Natural killer cell (primary cell): ENCODE data around the gene DOCK2. TPM values are rescaled to one million over a fixed set of nuclear protein-coding genes. Genes with fewer than 3 reads are reported as not detected.

Source experiments
- ATAC-seq, 3 donors: fragments of 150-1000 bp in 2 of 3; fragments of 200-7000 bp in 1 of 3; cut with Tn5 transposase; 1 replicate in 1 of 3; 2 replicates in 2 of 3; pipeline ENCODE4 v1.10.0; 2021; ENCODE audit warnings: mild to moderate bottlenecking in 2 of 3, moderate library complexity in 2 of 3
- DNase-seq, 2 donors: peaks; one replicate each; pipeline versions ENCODE4 v3.0.0 to v3.0.0-alpha.2; 2013 to 2021; ENCODE audit warnings: mixed read lengths in 1 of 2
- H3K27ac ChIP-seq: one replicate; pipeline ENCODE4 v1.5.1; 2013; ENCODE audit warnings: mild to moderate bottlenecking, low read length
- H3K27me3 ChIP-seq: one replicate; pipeline ENCODE4 v1.6.1; 2013; ENCODE audit warnings: low read length; ENCODE audit not compliant: control insufficient read depth, insufficient read depth
- H3K36me3 ChIP-seq: one replicate; pipeline ENCODE4 v1.6.1; 2013; ENCODE audit warnings: low read length; ENCODE audit not compliant: control insufficient read depth, insufficient read depth
- H3K4me1 ChIP-seq: one replicate; pipeline ENCODE4 v1.6.1; 2013; ENCODE audit warnings: low read length; ENCODE audit not compliant: control insufficient read depth, insufficient read depth
- H3K4me3 ChIP-seq: one replicate; pipeline ENCODE4 v1.5.1; 2013; ENCODE audit warnings: low read length
- H3K9me3 ChIP-seq: one replicate; pipeline ENCODE4 v1.6.1; 2013; ENCODE audit warnings: low read length; ENCODE audit not compliant: control insufficient read depth, insufficient read depth
- H3K27ac Mint-ChIP-seq, 2 donors: one replicate each; pipeline ENCODE4 v1.8.0; 2022; ENCODE audit warnings: mild to moderate bottlenecking in 2 of 2, mixed read lengths in 2 of 2, moderate library complexity in 1 of 2
- H3K27me3 Mint-ChIP-seq, 2 donors: one replicate each; pipeline ENCODE4 v1.8.0; 2022; ENCODE audit warnings: low read depth in 2 of 2, mixed read lengths in 2 of 2
- H3K36me3 Mint-ChIP-seq: one replicate; pipeline ENCODE4 v1.8.0; 2022; ENCODE audit warnings: mixed read lengths
- H3K4me1 Mint-ChIP-seq, 2 donors: one replicate each; pipeline ENCODE4 v1.8.0; 2022; ENCODE audit warnings: mixed read lengths in 2 of 2
- H3K4me3 Mint-ChIP-seq: one replicate; pipeline ENCODE4 v1.8.0; 2022; ENCODE audit warnings: mild to moderate bottlenecking, moderate library complexity, mixed read lengths
- H3K9me3 Mint-ChIP-seq, 2 donors: one replicate each; pipeline ENCODE4 v1.8.0; 2022; ENCODE audit warnings: mixed read lengths in 2 of 2
- CTCF ChIP-seq: fragments of 200-600 bp; IDR thresholded peaks from one replicate; pipeline ENCODE4 v1.8.0; 2022; ENCODE audit warnings: antibody characterized with exemption
- WGBS: methylation state at CpG from one replicate; pipeline ENCODE4 v1.1.7; 2013; ENCODE audit warnings: missing lambda C conversion rate; ENCODE audit not compliant: insufficient coverage; 5-methylcytosine and 5-hydroxymethylcytosine counted together
- intact Hi-C: fragments of 100-400 bp; cut with micrococcal nuclease; formaldehyde crosslinking; loops from one replicate; pipeline ENCODE4 v1.14.2; 2022
- total RNA-seq, 4 donors: library from RNA; stranded (reverse); fragments of 120-200 nt in 1 of 4; gene quantifications; one replicate each; pipeline versions ENCODE4 v1.2.3 to v1.2.4, GENCODE V29; 2013 to 2022

The DOCK2 gene
- total RNA-seq, 3 donors from 2014 or later (not counting 1 experiment from before 2014, with no cell fraction given) = 317 to 361 (median 320) TPM

- H3K27ac Mint-ChIP-seq = peak overlapping the region in 1 of 2 donors; percentile 40
- peaks cover 7% of the 10 kb centered on the region for H3K36me3 Mint-ChIP-seq
- WGBS = 95% methylated on average over 5 of the region's 5 CpGs
Observed at GRCh38 chr5:169811023-169811422, 173.9 kb downstream of the DOCK2 start.

GRCh38 chr5:169811680-169812079, 174.6 kb downstream of the DOCK2 start:
- H3K27ac Mint-ChIP-seq = peak overlapping the region in 1 of 2 donors; percentile 40
- Histone ChIP-seq H3K27ac (no peak overlapping the region), H3K4me1 (peaks cover 6% of the 10 kb centered on the region), H3K9me3 (no peaks in the 10 kb centered on the region), H3K27me3 (no peaks in the 10 kb centered on the region), H3K4me3 (no peak overlapping the region), H3K36me3 (peaks cover 39% of the 10 kb centered on the region)
- ATAC-seq = no peak
- TF ChIP-seq CTCF = no peak
- H3K9me3 Mint-ChIP-seq = no peaks in the 10 kb centered on the region
- 95% methylated on average over 4 of the region's 5 CpGs for WGBS
- DNase-seq = no peak
- H3K4me3 Mint-ChIP-seq = no peak overlapping the region
- intact Hi-C loops = no loop called here
- peaks cover 7% of the 10 kb centered on the region for H3K36me3 Mint-ChIP-seq
- H3K27me3 Mint-ChIP-seq = no peaks in the 10 kb centered on the region
- peaks cover 30 to 49% of the 10 kb centered on the region in 2 donors for H3K4me1 Mint-ChIP-seq

More at GRCh38 chr5:169811023-169811422, 173.9 kb downstream of the DOCK2 start:
- Mint-ChIP-seq H3K4me1 (peaks cover 27 to 43% of the 10 kb centered on the region in 2 donors), H3K27me3 (no peaks in the 10 kb centered on the region), H3K9me3 (no peaks in the 10 kb centered on the region), H3K4me3 (no peak overlapping the region)
- no peak for TF ChIP-seq CTCF
- intact Hi-C loops = no loop called here
- no peak for DNase-seq
- no peaks in the 10 kb centered on the region for H3K9me3 ChIP-seq
- no peaks in the 10 kb centered on the region for H3K27me3 ChIP-seq
- no peak for ATAC-seq
- peaks cover 6% of the 10 kb centered on the region for H3K4me1 ChIP-seq
- no peak overlapping the region for H3K27ac ChIP-seq
- no peak overlapping the region for H3K4me3 ChIP-seq
- peaks cover 33% of the 10 kb centered on the region for H3K36me3 ChIP-seq

- WGBS = 98% methylated on average over 5 of the region's 6 CpGs
- peaks cover 11% of the 10 kb centered on the region for H3K36me3 Mint-ChIP-seq
- peaks cover 41 to 49% of the 10 kb centered on the region in 2 donors for H3K4me1 Mint-ChIP-seq
- ATAC-seq (no peak), DNase-seq (no peak)
- no peaks in the 10 kb centered on the region for H3K9me3 Mint-ChIP-seq
- Histone ChIP-seq H3K4me1 (peaks cover 6% of the 10 kb centered on the region), H3K27me3 (no peaks in the 10 kb centered on the region), H3K4me3 (no peak overlapping the region), H3K9me3 (no peaks in the 10 kb centered on the region), H3K36me3 (peaks cover 44% of the 10 kb centered on the region), H3K27ac (no peak overlapping the region)
- TF ChIP-seq CTCF = no peak
- no peaks in the 10 kb centered on the region for H3K27me3 Mint-ChIP-seq
- no peak overlapping the region for H3K4me3 Mint-ChIP-seq
- intact Hi-C loops = no loop called here
- H3K27ac Mint-ChIP-seq = no peak overlapping the region
Observed at GRCh38 chr5:169812786-169813185, 175.7 kb downstream of the DOCK2 start.

- Histone ChIP-seq H3K4me3 (no peak overlapping the region), H3K9me3 (no peaks in the 10 kb centered on the region), H3K27ac (no peak overlapping the region), H3K36me3 (peaks cover 56% of the 10 kb centered on the region), H3K27me3 (no peaks in the 10 kb centered on the region), H3K4me1 (peaks cover 6% of the 10 kb centered on the region)
- intact Hi-C loops = no loop called here
- H3K4me1 Mint-ChIP-seq = peaks cover 43 to 44% of the 10 kb centered on the region in 2 donors
- no peak for DNase-seq
- H3K27ac Mint-ChIP-seq = no peak overlapping the region
- WGBS = 93% methylated on average over 3 of the region's 3 CpGs
- H3K36me3 Mint-ChIP-seq = peaks cover 24% of the 10 kb centered on the region
- no peak for ATAC-seq
- H3K4me3 Mint-ChIP-seq = no peak overlapping the region
- no peaks in the 10 kb centered on the region for H3K9me3 Mint-ChIP-seq
- no peak for TF ChIP-seq CTCF
- no peaks in the 10 kb centered on the region for H3K27me3 Mint-ChIP-seq
Observed at GRCh38 chr5:169814045-169814444, 177.0 kb downstream of the DOCK2 start.
